HEK293 (cell line): Measurements from ENCODE around the gene SLC38A1.

Experiments used
- CTCF ChIA-PET: fragments of 350-600 bp; formaldehyde crosslinking; extraction: SDS; loops from one replicate; lab custom pipeline; 2021; ENCODE audit warnings: antibody characterized with exemption; lab: Yijun Ruan, JAX
- POLR2A ChIA-PET: fragments of 300-600 bp; formaldehyde crosslinking; extraction: SDS; loops from one replicate; lab custom pipeline; 2020; ENCODE audit warnings: antibody characterized with exemption, inconsistent platforms; lab: Yijun Ruan, JAX
- H3K27ac ChIP-seq: fragments of 200-500 bp; sonication (Bioruptor generic); 2 replicates; pipeline ENCODE4 v1.5.1; 2014; ENCODE audit warnings: low read depth, low read length, control low read depth, inconsistent platforms; ENCODE audit errors: extremely low read depth
- H3K36me3 ChIP-seq, 2 experiments: fragments of 200-500 bp in 1 of 2; sonication (Bioruptor generic) in 1 of 2; 1 replicate in 1 of 2; 2 replicates in 1 of 2; pipeline ENCODE4 v1.5.1; 2014 to 2017; ENCODE audit warnings: inconsistent platforms in 2 of 2, low read length in 2 of 2; ENCODE audit not compliant: control insufficient read depth in 2 of 2, insufficient read depth in 1 of 2
- H3K4me1 ChIP-seq: fragments of 200-500 bp; sonication (Bioruptor generic); 2 replicates; pipeline ENCODE4 v1.5.1; 2014; ENCODE audit warnings: mild to moderate bottlenecking, low read length, inconsistent platforms; ENCODE audit not compliant: control insufficient read depth, insufficient read depth
- H3K4me3 ChIP-seq: 2 replicates; pipeline ENCODE4 v1.5.1; 2011; ENCODE audit warnings: low read depth, mild to moderate bottlenecking, control low read depth, low read length, moderate library complexity
- H3K9me3 ChIP-seq: fragments of 200-500 bp; sonication (Bioruptor generic); 2 replicates; pipeline ENCODE4 v1.5.1; 2014; ENCODE audit warnings: low read depth, low read length, inconsistent platforms; ENCODE audit not compliant: control insufficient read depth, insufficient read depth
- GLIS1 ChIP-seq: fragments of 450-650 bp; formaldehyde crosslinking; IDR thresholded peaks from 2 replicates; pipeline ENCODE4 v1.5.1; 2016; ENCODE audit warnings: missing biosample characterization, missing genetic modification characterization
- REPIN1 ChIP-seq: fragments of 450-650 bp; formaldehyde crosslinking; IDR thresholded peaks from 2 replicates; pipeline ENCODE4 v1.5.1; 2017; ENCODE audit warnings: missing biosample characterization, missing genetic modification characterization, low read depth
- SCRT1 ChIP-seq: fragments of 450-650 bp; formaldehyde crosslinking; IDR thresholded peaks from 2 replicates; pipeline ENCODE4 v1.5.1; 2016; ENCODE audit warnings: missing biosample characterization, missing genetic modification characterization, borderline replicate concordance
- ZBTB20 ChIP-seq: fragments of 450-650 bp; formaldehyde crosslinking; IDR thresholded peaks from 2 replicates; pipeline ENCODE4 v1.5.1; 2016; ENCODE audit warnings: missing biosample characterization, missing genetic modification characterization
- ZBTB21 ChIP-seq: fragments of 450-650 bp; formaldehyde crosslinking; IDR thresholded peaks from 2 replicates; pipeline ENCODE4 v1.5.1; 2017; ENCODE audit warnings: missing biosample characterization, missing genetic modification characterization
- ZNF10 ChIP-seq: fragments of 450-650 bp; formaldehyde crosslinking; IDR thresholded peaks from 2 replicates; pipeline ENCODE4 v1.5.1; 2017; ENCODE audit warnings: missing biosample characterization, missing genetic modification characterization
- ZNF174 ChIP-seq: fragments of 450-650 bp; formaldehyde crosslinking; IDR thresholded peaks from 2 replicates; pipeline ENCODE4 v1.5.0; 2017; ENCODE audit warnings: missing biosample characterization, mild to moderate bottlenecking, missing genetic modification characterization
- ZNF214 ChIP-seq: fragments of 450-650 bp; formaldehyde crosslinking; IDR thresholded peaks from 2 replicates; pipeline ENCODE4 v1.5.1; 2017; ENCODE audit warnings: missing biosample characterization, mild to moderate bottlenecking, missing genetic modification characterization, borderline replicate concordance
- ZNF23 ChIP-seq: fragments of 450-650 bp; formaldehyde crosslinking; IDR thresholded peaks from 2 replicates; pipeline ENCODE4 v1.5.1; 2016; ENCODE audit warnings: missing biosample characterization, missing genetic modification characterization, borderline replicate concordance
- ZNF341 ChIP-seq: fragments of 450-650 bp; formaldehyde crosslinking; IDR thresholded peaks from 2 replicates; pipeline ENCODE4; 2016; ENCODE audit warnings: low read depth, missing biosample characterization, missing genetic modification characterization
- ZNF521 ChIP-seq: fragments of 450-650 bp; formaldehyde crosslinking; IDR thresholded peaks from 2 replicates; pipeline ENCODE4 v1.5.1; 2017; ENCODE audit warnings: missing biosample characterization, mild to moderate bottlenecking, missing genetic modification characterization
- ZNF529 ChIP-seq: fragments of 450-650 bp; formaldehyde crosslinking; IDR thresholded peaks from 2 replicates; pipeline ENCODE4 v1.5.1; 2017; ENCODE audit warnings: missing genetic modification characterization, missing biosample characterization; ENCODE audit not compliant: insufficient replicate concordance
- ZNF664 ChIP-seq: fragments of 450-650 bp; formaldehyde crosslinking; IDR thresholded peaks from 2 replicates; pipeline ENCODE4 v1.5.1; 2016; ENCODE audit warnings: missing biosample characterization, missing genetic modification characterization
- TF ChIP-seq, protein P1 (sequence below): fragments of 450-650 bp; formaldehyde crosslinking; IDR thresholded peaks from 2 replicates; pipeline ENCODE4 v1.5.1; 2016; ENCODE audit warnings: missing biosample characterization, missing genetic modification characterization
- TF ChIP-seq, protein P2 (sequence below): fragments of 450-650 bp; formaldehyde crosslinking; IDR thresholded peaks from 2 replicates; pipeline ENCODE4 v1.5.1; 2016; ENCODE audit warnings: missing biosample characterization, missing genetic modification characterization
- TF ChIP-seq, protein P3 (sequence below): fragments of 450-650 bp; formaldehyde crosslinking; IDR thresholded peaks from 2 replicates; pipeline ENCODE4 v1.5.1; 2017; ENCODE audit warnings: missing biosample characterization, missing genetic modification characterization
- TF ChIP-seq, protein P4 (sequence below): fragments of 450-650 bp; formaldehyde crosslinking; IDR thresholded peaks from 2 replicates; pipeline ENCODE4 v1.5.1; 2016; ENCODE audit warnings: missing biosample characterization, missing genetic modification characterization

Gene SLC38A1

DNA sequence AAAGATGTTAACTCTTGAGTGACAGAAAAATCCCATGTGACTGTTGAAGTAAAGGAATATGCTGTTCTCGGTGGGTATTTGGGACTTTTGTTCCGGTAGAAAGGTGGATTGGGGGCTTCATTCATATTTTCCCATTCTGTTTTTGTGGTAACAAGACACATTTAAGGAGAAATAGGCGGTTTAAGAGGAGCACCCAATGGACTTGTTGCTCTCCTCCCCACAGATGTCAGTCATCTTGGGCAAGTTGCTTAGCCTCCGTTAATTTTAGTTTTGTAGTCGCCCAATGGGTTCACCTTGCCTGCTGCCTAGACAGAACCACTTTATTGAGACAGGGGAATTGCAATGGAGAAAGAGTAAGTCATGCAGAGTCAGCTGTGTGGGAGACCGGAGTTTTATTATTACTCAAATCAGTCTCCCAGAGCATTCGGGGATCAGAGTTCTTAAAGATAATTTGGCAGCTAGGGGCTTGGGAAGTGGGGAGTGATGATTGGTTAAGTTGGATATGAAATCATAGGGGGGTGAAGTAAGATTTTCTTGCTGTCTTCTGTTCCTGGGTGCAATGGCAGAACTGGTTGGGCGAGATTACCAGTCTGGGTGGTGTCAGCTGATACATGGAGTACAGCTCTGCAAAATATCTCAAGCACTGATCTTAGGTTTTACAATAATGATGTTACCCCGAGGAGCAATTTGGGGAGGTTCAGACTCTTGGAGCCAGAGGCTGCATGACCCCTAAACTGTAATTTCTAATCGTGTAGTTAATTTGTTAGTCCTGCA is 50.3 kb downstream of the SLC38A1 start:
- Histone ChIP-seq H3K4me3 (no peak overlapping the region), H3K27ac (no peak overlapping the region), H3K36me3 (peaks cover 0 to 36% of the 10 kb centered on the region in 2 experiments), H3K9me3 (no peaks in the 10 kb centered on the region), H3K4me1 (no peaks in the 10 kb centered on the region)
- no peak for TF ChIP-seq ZBTB21 (tag by site-specific recombination)
- no peak for TF ChIP-seq ZNF664 (tag by site-specific recombination)
- TF ChIP-seq, protein P1, sequence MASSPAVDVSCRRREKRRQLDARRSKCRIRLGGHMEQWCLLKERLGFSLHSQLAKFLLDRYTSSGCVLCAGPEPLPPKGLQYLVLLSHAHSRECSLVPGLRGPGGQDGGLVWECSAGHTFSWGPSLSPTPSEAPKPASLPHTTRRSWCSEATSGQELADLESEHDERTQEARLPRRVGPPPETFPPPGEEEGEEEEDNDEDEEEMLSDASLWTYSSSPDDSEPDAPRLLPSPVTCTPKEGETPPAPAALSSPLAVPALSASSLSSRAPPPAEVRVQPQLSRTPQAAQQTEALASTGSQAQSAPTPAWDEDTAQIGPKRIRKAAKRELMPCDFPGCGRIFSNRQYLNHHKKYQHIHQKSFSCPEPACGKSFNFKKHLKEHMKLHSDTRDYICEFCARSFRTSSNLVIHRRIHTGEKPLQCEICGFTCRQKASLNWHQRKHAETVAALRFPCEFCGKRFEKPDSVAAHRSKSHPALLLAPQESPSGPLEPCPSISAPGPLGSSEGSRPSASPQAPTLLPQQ (tag by site-specific recombination) = no peak
- TF ChIP-seq ZBTB20 (tag by site-specific recombination) = no peak
- TF ChIP-seq, protein P2, sequence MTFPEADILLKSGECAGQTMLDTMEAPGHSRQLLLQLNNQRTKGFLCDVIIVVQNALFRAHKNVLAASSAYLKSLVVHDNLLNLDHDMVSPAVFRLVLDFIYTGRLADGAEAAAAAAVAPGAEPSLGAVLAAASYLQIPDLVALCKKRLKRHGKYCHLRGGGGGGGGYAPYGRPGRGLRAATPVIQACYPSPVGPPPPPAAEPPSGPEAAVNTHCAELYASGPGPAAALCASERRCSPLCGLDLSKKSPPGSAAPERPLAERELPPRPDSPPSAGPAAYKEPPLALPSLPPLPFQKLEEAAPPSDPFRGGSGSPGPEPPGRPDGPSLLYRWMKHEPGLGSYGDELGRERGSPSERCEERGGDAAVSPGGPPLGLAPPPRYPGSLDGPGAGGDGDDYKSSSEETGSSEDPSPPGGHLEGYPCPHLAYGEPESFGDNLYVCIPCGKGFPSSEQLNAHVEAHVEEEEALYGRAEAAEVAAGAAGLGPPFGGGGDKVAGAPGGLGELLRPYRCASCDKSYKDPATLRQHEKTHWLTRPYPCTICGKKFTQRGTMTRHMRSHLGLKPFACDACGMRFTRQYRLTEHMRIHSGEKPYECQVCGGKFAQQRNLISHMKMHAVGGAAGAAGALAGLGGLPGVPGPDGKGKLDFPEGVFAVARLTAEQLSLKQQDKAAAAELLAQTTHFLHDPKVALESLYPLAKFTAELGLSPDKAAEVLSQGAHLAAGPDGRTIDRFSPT = no peak
- no peak for TF ChIP-seq ZNF341 (tag by site-specific recombination)
- TF ChIP-seq, protein P3, sequence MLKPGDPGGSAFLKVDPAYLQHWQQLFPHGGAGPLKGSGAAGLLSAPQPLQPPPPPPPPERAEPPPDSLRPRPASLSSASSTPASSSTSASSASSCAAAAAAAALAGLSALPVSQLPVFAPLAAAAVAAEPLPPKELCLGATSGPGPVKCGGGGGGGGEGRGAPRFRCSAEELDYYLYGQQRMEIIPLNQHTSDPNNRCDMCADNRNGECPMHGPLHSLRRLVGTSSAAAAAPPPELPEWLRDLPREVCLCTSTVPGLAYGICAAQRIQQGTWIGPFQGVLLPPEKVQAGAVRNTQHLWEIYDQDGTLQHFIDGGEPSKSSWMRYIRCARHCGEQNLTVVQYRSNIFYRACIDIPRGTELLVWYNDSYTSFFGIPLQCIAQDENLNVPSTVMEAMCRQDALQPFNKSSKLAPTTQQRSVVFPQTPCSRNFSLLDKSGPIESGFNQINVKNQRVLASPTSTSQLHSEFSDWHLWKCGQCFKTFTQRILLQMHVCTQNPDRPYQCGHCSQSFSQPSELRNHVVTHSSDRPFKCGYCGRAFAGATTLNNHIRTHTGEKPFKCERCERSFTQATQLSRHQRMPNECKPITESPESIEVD = no peak
- no peak for TF ChIP-seq ZNF23 (tag by site-specific recombination)
- ChIA-PET POLR2A (no interaction called here), CTCF (no interaction called here)

DNA sequence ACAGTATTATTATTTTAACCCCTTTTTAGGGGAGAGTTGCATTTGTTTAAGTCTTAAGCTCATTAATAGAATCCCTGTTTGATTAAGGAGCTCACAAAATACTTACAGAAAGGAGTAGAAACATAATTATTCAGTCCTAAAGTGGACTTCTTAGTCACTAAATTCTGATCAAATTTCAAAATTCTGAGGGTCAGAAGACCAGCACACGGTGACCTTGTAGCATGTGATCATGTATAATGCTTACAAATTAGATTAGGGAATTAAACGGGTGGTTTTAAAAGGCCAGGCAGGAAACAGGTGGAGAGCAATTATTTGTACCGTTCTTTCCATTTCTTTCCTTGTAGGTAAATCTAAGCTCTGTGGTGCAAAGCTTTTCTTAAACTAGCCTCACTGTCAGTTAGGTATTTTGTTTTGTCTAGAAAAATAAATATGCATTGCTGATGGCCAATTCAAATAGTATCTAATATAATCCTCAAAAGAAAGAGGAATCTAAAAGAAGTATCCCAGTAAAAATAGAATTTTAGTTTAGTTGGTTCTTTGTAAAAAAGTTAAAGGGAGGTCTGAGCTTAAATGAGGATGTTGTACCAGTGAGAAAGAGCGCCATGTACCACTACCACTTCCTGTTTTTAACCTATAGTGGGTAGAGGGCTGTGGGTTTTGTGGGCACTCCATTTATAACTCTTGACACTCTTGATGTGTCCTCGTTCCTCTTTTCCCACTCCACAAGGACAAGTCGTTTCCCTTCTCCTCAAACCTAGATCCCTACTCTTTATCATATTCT is 51.1 kb downstream of the SLC38A1 start:
- ChIA-PET POLR2A (no interaction called here), CTCF (interaction anchor here (0.7 to 1.1 kb wide), 2 partner anchors 39 to 93 kb away, joined by 3 to 4 read pairs; no protein-coding TSS in a partner anchor)
- Histone ChIP-seq H3K9me3 (no peaks in the 10 kb centered on the region), H3K4me3 (no peak overlapping the region), H3K36me3 (peaks cover 0 to 33% of the 10 kb centered on the region in 2 experiments), H3K27ac (no peak overlapping the region), H3K4me1 (no peaks in the 10 kb centered on the region)
- TF ChIP-seq ZNF174 (tag by site-specific recombination) = no peak
- TF ChIP-seq ZNF521 (tag by site-specific recombination) = no peak
- TF ChIP-seq, protein P4, sequence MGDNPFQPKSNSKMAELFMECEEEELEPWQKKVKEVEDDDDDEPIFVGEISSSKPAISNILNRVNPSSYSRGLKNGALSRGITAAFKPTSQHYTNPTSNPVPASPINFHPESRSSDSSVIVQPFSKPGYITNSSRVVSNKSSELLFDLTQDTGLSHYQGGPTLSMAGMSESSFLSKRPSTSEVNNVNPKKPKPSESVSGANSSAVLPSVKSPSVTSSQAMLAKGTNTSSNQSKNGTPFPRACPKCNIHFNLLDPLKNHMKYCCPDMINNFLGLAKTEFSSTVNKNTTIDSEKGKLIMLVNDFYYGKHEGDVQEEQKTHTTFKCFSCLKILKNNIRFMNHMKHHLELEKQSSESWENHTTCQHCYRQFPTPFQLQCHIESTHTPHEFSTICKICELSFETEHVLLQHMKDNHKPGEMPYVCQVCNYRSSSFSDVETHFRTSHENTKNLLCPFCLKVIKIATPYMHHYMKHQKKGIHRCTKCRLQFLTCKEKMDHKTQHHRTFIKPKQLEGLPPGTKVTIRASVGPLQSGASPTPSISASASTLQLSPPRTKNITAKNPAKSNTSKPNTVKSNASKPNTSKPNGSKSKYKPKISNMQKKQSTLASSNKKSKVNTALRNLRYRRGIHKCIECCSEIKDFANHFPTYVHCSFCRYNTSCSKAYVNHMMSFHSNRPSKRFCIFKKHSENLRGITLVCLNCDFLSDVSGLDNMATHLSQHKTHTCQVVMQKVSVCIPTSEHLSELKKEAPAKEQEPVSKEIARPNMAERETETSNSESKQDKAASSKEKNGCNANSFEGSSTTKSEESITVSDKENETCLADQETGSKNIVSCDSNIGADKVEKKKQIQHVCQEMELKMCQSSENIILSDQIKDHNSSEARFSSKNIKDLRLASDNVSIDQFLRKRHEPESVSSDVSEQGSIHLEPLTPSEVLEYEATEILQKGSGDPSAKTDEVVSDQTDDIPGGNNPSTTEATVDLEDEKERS = no peak
- no peak for TF ChIP-seq ZNF10
- TF ChIP-seq GLIS1 (tag by site-specific recombination) = no peak
- TF ChIP-seq ZNF214 = no peak
- TF ChIP-seq, protein P1 (tag by site-specific recombination) = no peak
- TF ChIP-seq SCRT1 = no peak
- no peak for TF ChIP-seq ZNF529
- TF ChIP-seq REPIN1 (tag by site-specific recombination) = no peak
